Brain microvascular endothelial cell (primary cell): ENCODE data around the gene RAB11FIP3.

Experiments
- DNase-seq: peaks from one replicate; pipeline ENCODE4 v3.0.0-alpha.2; 2020
- H3K27ac ChIP-seq: fragments of 250-450 bp; sonication (Bioruptor Pico); 2 replicates; pipeline ENCODE4 v1.5.1; 2020; ENCODE audit warnings: mild to moderate bottlenecking, moderate library complexity
- H3K27me3 ChIP-seq: fragments of 250-450 bp; sonication (Bioruptor Pico); replicated peaks from 2 replicates; pipeline ENCODE4 v1.5.1; 2020; ENCODE audit warnings: mild to moderate bottlenecking
- H3K36me3 ChIP-seq: fragments of 250-450 bp; sonication (Bioruptor Pico); replicated peaks from 2 replicates; pipeline ENCODE4 v1.5.1; 2020; ENCODE audit warnings: mild to moderate bottlenecking
- H3K4me3 ChIP-seq: 2 replicates; pipeline ENCODE4 v1.5.1; 2011; ENCODE audit warnings: low read depth, mild to moderate bottlenecking, control low read depth, low read length, moderate library complexity
- CTCF ChIP-seq: IDR thresholded peaks from 2 replicates; pipeline ENCODE4 v1.5.1; 2011; ENCODE audit warnings: low read depth, mild to moderate bottlenecking, moderate library complexity, low read length, control low read depth, inconsistent platforms; ENCODE audit errors: missing control alignments
- in situ Hi-C: cut with HindIII; loops from 2 replicates; pipeline ENCODE4 v1.10.0; 2017; ENCODE audit warnings: low sequenced_read_pairs, low pct_ligation_motif_present

Gene RAB11FIP3

DNA sequence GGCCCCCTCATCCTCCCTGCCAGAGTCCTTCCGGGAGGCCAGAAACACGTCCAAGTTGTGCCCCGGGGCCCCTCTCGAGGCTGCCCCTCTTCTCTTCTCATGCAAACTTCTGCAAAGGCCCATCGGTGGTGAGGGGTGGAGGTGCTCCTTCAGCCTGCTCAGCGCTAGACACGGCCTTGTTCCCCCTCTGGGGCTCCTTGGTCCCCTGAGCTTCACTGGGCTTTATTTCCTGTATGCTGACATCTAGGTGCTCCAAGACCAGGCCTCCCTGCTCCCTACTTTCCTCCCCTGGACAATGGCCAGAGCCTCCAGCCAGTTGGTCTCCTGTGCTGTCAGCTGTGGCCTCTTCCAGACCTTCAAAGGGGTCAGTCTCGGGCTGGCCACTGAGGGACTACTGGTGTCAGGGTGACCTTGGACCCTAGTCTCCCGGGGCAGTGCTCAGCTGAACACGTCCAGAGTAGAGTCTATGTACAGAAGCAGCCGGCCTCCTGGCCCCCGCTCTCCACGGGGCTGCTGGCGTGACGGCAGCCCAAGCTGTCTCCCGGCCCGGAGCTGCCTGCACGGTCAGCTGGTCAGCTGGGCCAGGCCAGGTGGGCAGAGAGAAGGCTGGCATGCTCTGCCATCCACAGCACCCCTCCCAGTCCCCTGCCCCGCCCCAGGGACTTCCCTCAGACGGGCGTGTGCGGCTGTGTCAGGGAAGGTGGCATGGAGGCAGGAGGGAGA, 133.0 kb downstream of the RAB11FIP3 start:
- TF ChIP-seq CTCF = no peak
- DNase-seq = no peak
- in situ Hi-C loops = no loop called here
- Histone ChIP-seq H3K36me3 (peaks cover 4% of the 10 kb centered on the region), H3K27ac (no peak overlapping the region), H3K27me3 (peaks cover 36% of the 10 kb centered on the region), H3K4me3 (no peak overlapping the region)

GRCh38 chr16:559021-559380, 133.6 kb downstream of the RAB11FIP3 start:
- in situ Hi-C loops = no loop called here
- TF ChIP-seq CTCF = no peak
- peaks cover 2% of the 10 kb centered on the region for H3K36me3 ChIP-seq
- H3K27me3 ChIP-seq = peaks cover 36% of the 10 kb centered on the region
- H3K27ac ChIP-seq = no peak overlapping the region
- no peak for DNase-seq
- H3K4me3 ChIP-seq = no peak overlapping the region

DNA sequence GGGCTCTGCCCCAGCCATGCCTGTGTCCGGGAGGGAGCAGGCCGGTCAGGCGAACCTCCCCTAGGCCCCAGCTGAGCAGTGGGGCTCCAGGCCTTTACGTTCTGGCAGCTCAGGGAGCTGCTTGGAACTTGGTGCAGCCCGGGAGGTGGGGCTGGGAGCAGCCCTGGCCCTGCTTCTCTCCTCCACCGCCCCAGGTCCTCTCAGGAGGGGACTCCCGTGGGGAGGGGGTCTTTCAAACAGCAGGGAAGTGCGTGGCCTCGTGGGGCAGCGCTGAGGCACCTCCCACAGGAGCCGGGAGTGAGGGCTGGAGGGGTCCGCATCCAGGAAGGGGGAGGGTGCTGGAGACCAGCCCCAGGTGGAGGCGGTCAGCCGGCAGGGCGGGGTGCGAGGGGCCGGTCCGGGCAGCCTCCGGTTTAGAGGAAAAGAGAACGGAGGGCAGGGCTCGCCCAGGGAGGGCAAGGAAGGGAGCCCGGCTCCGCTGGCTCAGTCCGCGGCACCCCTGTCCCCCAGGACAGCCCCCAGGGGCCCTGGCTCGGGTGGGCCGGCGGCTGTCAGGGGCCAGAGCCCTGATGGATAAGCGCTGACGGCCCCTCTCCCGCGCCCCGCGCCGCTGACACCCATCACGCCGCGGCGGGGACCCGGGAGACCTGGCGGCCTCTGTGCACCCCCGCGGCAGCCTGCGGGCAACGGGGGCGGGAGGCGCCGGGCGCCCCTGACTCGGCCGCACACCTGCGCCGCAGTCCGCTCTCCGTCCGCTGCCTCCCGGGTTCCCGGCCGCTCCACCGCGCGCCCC, 134.2 kb downstream of the RAB11FIP3 start:
- Histone ChIP-seq H3K27ac (no peak overlapping the region), H3K27me3 (peaks cover 36% of the 10 kb centered on the region), H3K36me3 (no peaks in the 10 kb centered on the region), H3K4me3 (no peak overlapping the region)
- in situ Hi-C loops = no loop called here
- TF ChIP-seq CTCF = no peak
- no peak for DNase-seq

DNA sequence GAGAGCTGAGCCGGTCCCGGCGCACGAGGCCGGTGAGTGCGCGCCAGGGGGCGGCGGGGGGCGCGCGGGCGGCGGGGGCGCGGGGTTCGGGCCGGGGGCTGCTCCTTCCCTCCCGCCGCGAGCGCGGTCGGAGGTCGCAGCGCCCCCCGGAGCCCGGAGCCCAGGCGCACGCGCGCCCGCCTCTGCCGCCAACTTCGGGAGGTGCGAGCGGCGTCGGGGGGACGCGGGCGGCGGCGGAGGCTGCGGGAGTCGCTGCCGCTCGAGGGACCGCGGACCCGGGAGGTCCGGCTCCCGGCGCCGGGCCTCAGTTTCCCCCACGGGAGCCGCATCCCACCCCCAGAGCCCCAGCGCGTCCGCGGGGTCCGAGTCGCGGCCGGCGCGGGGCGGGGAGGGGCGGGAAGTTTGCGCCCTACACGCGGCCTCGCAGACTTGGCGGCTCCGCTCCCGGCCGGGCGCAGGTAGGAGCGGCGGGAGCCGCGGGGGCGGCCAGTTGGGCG, 134.8 kb downstream of the RAB11FIP3 start, which contains the start of gene PRR35:
Gene PRR35, plus strand, starts transcription at position 191 of the 497 bp plus-strand sequence. CDS start 2,901 bp downstream, outside the sequence.
- in situ Hi-C loops = no loop called here
- Histone ChIP-seq H3K27ac (no peak within 1 kb of the TSS), H3K36me3 (no peaks in the 10 kb centered on the region), H3K27me3 (peaks cover 36% of the 10 kb centered on the region), H3K4me3 (no peak within 1 kb of the TSS)
- TF ChIP-seq CTCF = no peak
- no peak for DNase-seq

- no peaks in the 10 kb centered on the region for H3K36me3 ChIP-seq
- in situ Hi-C loops = no loop called here
- TF ChIP-seq CTCF = no peak
- no peak overlapping the region for H3K27ac ChIP-seq
- DNase-seq = no peak
- H3K4me3 ChIP-seq = no peak overlapping the region
- H3K27me3 ChIP-seq = peaks cover 36% of the 10 kb centered on the region
These were observed 135.4 kb downstream of the RAB11FIP3 start for GRCh38 chr16:560701-561412.
